Stimulated activated naive CD8-positive, alpha-beta T cell treated with anti-CD3 and anti-CD28 coated beads, Interleukin-15, Interleukin-2, amounts not matched to agents 100 U/mL and 50 U/mL, for 24 hours (primary cell): Measurements from ENCODE around the gene RCOR3.
"Not testable (repeated sequence)": the region's sequence is repeated elsewhere in the genome, so short reads cannot be mapped to it uniquely, and the experiment has no call there.

Experiments
- ATAC-seq: fragments of 150-1000 bp; cut with Tn5 transposase; one replicate; pipeline ENCODE4 v1.10.0; 2021
- DNase-seq: peaks from one replicate; pipeline ENCODE4 v3.0.0; 2021

RCOR3 gene

DNA sequence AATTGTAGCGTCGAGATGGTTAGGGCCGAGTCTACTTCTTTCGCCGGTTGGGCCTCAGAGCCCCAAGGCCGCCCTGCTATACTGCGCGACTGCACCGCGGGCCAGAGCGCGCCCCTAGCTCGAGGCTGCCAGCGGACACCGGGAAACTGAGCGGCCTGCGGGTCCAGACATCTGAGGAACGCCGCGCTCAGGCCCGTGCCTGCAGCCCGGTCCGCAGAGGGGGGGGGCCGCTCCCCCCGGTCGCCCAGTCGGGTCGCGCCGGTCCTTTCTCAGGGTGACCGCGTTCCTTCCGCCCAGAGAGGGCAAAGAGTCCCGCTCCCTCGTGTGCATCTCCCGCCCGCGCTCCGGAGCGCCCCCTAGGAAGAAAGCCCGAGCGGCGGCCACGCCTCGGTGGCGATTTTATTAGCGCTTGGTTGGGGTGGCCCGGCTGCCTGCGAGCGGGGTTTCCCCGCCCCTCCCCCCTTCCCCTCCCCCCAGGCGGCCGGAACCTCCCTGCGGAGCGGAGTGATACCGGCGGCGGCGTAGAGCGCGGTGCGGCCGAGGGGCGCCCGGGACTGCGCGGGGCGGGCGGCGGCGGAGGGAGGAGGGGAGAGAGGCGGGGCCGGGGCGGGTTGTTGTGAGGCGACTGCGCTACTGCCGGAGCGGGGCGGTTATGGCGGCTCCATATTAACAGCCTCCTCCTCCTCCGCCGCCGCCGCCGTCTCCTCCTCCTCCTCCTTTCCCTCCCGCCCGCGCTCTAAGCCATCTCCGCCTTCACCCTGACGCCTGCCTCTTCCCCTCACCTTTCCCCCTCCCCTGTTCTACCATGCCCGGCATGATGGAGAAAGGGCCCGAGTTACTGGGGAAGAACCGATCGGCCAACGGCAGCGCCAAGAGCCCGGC is at the start of gene RCOR3:
RCOR3 (plus strand) TSS at position 611 of the 882 bp plus-strand sequence; CDS start at position 806, 195 bp downstream.
- peak; percentile 87 for ATAC-seq
- peak; percentile 95 for DNase-seq

DNA sequence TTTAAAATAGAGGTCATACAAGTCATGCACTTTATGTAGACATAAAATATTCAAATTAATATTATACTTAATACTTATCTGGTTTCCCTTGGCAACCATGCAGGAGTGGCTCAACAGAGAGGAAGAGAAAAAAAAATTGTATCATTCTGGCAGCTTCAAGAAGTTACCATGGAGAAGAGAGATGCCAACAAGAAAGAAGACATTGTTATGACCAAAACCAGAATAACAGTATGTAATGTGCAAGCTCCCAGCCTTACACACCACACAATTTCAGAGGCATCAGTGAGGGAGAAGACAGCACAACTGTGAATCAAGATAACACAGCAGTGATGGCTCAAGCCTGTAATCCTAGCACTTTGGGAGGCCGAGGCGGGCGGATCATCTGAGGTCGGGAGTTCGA is 49.1 kb upstream of the RCOR3 start:
- no peak for DNase-seq
- ATAC-seq: no peak

DNA sequence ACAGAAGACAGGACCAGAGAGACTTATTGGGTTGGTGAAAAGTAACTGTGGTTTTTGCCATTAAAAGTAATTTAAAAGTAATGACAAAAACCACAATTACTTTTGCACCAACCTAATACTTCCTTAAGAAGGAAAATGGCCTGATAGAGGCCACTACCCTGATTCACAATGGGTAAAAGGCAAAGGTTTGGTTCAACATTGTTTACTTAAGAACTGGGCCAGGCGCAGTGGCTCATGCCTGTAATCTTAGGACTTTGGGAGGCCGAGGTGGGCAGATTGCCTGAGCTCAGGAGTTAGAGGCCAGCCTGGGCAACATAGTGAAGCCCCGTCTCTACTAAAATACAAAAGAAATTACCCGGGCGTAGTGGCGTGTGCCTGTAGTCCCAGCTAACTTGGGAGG is 48.2 kb upstream of the RCOR3 start:
- no peak for ATAC-seq

DNA sequence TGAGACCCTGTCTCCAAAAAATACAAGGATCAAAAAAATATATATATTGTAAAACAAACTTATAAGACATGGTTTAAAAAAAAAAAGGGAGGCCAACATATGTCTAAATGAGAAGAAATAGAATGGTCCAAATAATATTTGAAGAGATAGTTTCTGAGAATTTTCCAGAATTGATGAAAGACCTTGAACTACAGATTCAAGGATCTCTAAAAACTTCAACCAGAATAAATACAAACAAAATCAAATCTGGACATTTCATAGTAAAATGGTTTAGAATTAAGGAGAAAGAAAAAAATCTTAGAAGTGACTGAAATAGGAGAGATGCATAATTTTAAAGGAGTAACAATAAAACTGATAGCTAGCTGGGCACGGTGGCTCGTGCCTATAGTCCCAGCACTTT is 45.5 kb upstream of the RCOR3 start:
- ATAC-seq (no peak), DNase-seq (no peak)

More for the DNA sequence above, 48.2 kb upstream of the RCOR3 start:
- DNase-seq: no peak

DNA sequence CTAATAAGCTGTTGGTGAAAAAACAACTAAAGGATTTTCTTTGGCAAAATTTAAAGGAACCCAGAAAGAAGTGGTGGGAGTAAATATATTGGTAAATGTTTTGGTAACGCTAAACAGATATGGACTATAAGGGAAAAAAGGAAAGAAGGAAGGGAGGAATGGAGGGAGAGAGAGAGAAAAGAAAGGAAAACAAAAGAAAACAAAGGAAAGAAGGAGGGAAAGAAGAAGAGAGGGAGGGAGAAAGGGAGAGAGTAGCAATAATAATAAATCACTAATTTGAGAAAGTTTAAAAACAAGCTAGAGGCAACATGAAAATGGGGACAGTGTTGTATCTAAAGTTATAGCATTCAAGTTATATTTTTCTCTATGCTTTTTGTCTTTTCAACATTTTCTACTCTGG is 43.6 kb upstream of the RCOR3 start:
- DNase-seq (no peak), ATAC-seq (no peak)

DNA sequence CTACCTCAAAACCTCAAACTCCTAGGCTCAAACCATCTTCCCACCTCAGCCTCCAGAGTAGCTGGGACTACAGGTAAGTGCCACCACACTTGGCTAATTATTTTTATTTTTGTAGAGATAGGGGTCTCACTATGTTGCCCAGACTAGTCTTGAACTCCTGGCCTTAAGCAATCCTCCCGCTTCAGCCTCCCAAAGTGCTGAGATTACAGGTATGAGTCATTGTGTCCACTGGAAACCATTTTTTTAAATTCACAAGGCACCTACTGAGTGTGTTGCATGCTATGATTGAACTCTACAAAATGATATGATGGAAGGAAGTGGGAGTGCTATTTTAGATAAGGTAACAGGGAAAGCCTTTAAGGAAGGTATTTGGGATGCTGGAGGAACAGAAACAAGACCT is 41.8 kb upstream of the RCOR3 start:
- no peak for ATAC-seq
- DNase-seq: no peak

DNA sequence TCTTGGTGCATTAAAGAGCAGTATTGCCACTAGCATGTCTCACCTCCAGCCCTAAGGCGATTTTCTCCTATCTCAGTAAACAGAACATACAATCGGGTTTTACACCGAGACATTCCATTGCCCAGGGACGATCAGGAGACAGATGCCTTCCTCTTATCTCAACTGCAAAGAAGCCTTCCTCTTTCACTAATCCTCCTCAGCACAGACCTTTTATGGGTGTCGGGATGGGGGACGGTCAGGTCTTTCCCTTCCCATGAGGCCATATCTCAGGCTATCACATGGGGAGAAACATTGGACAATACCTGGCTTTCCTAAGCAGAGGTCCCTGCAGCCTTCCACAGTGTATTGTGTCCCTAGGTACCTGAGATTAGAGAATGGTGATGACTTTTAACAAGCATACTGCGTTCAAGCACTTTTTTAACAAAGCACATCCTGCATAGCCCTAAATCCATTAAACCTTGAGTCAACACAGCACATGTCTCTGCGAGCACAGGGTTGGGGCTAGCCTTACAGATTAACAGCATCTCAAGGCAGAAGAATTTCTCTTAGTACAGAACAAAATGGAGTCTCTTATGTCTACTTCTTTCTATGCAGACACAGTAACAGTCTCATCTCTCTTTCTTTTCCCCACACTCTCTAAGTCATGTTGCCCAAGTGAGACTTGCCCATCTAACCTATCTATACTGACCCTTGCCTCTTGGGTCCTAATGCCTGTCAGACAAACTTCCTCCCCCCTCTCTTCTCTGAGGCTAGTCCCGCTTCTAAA is 36.5 kb upstream of the RCOR3 start:
- not testable (repeated sequence) for DNase-seq, ATAC-seq

DNA sequence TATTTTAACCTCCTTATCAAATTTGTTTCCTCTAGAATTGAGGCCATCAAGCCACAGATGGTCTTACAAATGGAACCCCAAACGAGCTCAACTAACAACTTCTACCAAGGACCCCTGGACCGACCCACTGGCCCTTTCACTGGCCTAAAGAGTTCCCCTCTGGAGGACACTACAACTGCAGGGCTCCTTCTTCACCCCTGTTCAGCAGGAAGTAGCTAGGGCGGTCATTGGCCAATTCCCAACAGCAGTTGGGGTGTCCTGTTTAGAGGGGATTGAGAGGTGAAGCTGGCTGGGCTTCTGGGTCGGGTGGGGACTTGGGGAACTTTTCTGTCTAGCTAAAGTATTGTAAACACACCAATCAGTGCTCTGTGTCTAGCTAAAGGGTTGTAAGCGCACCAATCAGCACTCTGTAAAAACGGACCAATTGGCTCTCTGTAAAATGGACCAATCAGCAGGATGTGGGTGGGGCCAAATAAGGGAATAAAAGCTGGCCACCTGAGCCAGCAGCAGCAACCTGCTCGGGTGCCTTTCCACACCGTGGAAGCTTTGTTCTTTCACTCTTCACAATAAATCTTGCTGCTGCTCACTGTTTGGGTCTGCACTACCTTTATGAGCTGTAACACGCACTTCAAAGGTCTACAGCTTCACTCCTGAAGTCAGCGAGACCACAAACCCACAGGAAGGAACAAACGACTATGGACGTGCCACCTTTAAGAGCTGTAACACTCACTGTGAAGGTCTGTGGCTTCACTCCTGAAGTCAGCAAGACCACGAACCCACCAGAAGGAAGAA is 30.4 kb upstream of the RCOR3 start:
- DNase-seq (peak; percentile 52), ATAC-seq (peak; percentile 76)

DNA sequence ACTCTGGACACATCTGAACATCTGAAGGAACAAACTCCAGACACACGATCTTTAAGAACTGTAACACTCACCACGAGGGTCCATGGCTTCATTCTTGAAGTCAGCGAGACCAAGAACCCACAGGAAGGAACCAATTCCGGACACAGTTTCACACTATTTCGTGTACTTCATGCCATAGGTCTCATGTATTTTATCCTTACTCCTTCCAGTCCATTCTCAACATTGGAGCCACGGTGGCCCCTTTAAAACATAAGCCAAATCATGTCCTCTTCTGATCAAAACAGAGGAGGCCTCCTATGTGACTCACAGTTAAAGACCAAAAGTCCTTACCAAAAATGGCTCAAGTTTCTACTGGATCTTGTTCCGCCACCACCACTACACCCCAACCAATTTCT is 29.8 kb upstream of the RCOR3 start:
- DNase-seq (peak; percentile 6), ATAC-seq (peak; percentile 72)

DNA sequence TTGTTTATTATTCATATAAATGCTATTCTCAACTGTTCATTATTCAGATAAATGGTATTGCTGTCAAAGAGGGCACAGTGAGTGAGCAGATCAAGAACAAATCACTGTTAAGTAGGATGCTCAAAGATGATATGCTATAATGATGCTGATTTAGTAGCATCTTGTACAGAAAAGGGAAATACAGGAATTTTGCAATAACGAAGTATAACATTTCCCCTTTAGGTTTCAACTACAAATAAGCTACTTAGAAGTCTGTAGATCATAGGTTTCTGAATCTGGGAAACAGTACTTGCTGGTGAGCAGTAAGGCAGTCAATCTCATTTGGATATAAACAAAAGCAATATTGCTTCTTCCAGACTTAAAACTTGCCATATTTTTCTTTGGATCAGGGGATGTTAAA is 27.3 kb upstream of the RCOR3 start:
- DNase-seq: no peak
- no peak for ATAC-seq

DNA sequence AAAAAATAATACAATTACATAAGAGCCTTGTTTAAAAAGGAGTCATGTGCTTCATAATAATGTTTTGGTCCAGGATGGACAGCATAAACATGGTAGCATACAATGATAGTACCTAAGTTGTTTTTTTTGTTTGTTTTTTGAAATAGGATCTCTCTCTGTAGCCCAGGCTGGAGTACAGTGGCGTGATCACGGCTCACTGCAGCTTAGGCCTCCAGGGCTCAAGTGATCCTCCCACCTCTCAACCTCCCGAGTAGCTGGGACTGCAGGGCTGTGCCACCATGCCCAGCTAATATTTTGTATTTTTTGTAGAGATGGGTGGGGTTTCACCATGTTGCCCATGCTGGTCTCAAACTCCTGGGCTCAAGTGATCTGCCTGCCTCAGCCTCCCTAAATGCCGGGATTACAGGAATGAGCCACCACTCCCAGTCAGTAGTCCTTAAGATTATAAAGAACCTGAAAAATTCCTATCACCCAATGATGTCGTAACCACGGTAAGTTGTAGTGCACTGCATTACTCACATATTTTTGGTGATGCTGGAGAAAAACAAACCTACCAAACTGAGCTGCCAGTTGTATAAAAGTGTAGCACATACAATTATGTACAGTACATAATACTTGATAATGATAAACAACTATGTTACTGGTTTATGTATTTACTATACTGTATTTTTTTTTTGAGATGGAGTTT is 22.4 kb upstream of the RCOR3 start:
- ATAC-seq (no peak), DNase-seq (no peak)

DNA sequence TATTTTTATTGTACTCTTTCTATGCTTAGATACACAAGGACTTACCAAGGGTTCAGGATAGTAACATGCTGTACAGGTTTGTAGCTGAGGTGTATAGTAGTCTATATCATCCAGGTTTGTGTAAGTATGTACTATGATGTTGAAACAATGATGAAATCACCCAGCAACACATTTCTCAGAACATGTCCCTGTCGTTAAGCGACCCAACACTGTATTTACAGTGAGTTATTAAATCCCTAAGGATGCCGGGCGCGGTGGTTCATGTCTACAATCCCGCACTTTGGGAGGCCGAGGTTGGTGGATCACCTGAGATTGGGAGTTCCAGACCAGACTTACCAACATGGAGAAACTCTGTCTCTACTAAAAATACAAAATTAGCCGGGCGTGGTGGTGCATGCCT is 21.6 kb upstream of the RCOR3 start:
- DNase-seq (no peak), ATAC-seq (no peak)

DNA sequence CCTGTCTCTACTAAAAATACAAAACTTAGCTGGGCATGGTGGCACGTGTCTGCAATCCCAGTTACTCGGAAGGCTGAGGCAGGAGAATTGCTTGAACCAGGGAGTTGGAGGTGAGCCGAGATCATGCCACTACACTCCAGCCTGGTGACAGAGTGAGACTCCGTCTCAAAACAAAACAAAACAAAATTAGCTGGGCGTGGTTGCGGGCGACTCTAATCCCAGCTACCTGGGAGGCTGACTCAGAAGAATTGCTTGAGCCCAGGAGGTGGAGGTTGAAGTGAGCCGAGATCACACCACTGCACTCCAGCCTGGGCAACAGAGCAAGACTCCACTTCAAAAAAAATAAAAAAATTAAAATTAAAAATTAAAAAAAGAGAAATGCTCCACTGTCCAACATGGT is 18.6 kb upstream of the RCOR3 start:
- DNase-seq, ATAC-seq: not testable (repeated sequence)

DNA sequence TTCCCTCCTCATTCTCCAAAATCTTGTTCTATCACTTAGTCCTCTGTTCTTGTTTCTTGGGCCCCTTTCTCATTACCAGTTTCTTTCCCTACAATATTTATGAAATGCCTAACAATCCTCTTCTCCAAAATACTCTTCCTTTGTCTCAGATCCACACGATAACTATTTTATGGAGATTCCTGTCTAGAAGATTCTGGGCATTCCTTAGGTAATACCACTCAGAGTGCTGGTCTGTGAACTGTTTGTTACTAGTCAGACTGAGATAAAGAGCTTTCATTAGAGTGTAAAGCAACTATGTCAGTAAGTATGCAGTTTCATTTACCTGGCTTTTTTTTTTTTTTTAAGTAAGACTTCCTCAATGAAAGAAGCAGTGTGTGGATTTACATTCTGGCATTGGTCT is 18.1 kb upstream of the RCOR3 start:
- DNase-seq (no peak), ATAC-seq (no peak)

DNA sequence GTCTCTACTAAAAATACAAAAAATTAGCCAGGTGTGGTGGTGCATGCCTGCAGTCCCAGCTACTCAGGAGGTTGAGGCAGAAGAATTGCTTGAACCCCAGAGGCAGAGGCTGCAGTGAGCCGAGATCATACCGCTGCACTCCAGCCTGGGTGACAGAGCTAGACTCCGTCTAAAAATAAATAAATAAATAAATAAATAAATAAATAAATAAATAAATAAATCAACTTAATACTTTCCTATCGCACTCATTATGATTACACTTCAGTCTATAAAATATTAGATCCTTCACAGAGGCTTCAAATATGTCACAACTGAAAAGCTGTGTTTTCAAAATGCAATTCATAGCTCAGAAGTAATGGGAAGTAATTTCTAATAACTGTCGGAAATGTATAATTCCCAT is 15.5 kb upstream of the RCOR3 start:
- DNase-seq, ATAC-seq: not testable (repeated sequence)

DNA sequence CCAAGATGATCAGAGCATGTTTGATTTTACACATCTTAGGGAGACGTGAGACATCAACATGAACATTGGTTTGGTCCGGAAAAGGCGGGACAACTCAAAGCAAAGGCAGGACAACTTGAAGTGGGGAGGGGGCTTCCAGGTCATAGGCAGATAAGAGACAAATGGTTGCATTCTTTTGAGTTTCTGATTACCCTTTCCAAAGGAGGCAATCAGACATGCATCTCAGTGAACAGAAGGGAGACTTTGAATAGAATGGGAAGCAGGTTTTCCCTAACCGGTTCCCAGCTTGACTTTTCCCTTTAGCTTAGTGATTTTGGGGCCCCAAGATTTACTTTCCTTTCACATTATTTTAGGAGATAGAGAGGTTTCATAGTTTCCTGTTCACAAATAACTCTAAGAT is 12.6 kb upstream of the RCOR3 start:
- DNase-seq, ATAC-seq: not testable (repeated sequence)

DNA sequence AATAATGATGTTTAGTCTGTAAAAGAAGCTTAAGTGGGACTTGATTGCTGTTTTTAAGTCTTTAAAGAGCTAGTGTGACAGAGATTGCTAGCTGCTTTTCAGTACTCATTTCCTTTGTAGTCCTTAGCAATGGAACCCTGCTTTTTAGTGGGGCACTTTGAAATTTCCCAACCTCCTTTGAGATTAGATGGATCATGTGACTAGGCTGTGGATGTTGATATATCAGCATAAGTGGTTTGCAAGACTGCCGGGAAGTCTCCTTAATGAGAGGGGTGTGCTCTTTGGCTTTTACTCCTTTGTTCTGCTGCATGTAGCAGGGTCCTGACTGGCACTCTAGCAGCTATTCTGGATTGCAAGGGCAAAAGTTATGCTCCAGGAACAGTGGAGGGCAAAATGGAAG is 11.2 kb upstream of the RCOR3 start:
- DNase-seq (no peak), ATAC-seq (no peak)

DNA sequence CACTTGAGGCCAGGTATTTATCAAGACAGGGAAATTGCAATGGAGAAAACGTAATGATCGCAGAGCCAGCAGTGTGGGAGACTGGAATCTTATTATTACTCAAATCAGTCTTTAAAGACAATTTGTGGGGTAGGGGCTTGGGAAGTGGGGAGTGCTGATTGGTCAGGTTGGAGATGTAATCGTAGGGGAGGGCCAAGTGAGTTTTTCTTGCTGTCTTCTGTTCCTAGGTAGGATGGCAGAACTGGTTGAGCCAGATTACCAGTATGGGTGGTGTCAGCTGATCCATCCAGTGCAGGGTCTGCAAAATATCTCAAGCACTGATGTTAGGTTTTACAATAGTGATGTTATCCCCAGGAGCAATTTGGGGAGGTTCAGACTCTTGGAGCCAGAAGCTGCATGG is 9.6 kb upstream of the RCOR3 start:
- not testable (repeated sequence) for DNase-seq, ATAC-seq

DNA sequence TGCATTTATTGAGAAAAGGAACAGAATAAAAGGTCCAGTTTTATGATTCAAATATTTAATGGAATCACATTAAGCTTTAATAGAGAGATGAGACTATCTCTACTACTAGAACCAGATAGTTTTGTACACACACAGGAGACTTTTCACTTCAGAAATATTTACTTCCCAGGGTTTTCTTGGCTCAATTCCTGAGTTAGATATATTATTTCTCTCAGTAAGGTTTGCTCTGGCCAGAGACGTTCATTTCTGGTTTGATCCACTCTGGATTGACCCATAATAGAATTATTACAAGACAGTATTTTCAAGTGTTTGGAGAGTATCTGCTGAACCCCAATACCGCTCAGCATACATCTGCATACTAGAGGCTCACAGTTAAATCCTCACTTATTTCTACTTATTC is 1.3 kb upstream of the RCOR3 start:
- DNase-seq: no peak
- no peak for ATAC-seq

DNA sequence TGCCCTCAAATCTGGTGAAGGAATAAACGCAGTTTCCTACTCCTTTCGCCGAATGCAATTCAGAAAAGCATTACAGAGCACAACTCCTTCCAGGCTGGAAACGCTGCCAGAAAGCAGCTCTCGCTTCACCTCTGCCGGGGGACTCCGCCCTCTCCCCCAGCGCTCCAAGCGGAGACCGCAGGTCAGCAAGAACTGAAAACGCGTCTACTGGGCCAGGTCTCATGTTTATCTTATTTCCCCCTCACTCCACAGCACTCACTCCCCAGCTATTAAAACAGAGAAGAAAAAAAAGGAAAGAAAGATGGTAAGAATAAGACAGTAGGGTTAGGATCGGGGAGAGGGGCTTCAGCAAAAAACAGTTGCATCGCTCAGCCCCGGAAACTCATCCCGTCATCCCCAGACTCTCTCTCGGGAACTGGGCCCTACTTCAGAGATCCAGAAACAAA is 833 bp upstream of the RCOR3 start:
- peak; percentile 76 for DNase-seq

DNA sequence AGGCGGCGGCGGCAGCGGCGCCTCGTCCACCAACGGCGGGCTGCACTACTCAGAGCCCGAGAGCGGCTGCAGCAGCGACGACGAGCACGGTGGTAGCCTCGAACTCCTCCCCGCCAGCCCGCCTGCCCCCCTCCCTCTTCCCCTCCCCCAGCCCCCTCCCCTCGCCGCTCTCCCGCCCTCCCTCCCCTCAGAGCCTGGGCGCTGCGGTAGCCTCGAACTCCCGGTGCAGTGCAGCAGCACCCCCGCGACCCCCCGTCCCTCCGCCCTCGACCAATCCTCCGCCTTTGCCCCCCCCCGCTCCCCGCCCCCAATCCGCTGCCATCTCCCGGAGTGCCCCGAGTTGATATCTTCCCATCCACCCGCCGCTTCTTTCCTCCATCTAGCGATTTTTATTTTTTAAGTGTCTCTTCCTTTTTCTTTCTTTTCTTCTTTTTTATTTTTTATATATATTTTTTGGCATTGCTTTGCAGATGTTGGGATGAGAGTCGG is 516 bp downstream of the RCOR3 start:
- peak; percentile 66 for DNase-seq

More for the DNA sequence above, 833 bp upstream of the RCOR3 start:
- ATAC-seq: peak; percentile 28

More for the DNA sequence above, 516 bp downstream of the RCOR3 start:
- peak; percentile 16 for ATAC-seq
